ENCODE data around the gene NDUFA5.
"Not testable (repeated sequence)": the region's sequence is repeated elsewhere in the genome, so short reads cannot be mapped to it uniquely, and the experiment has no call there.

NDUFA5 gene

DNA sequence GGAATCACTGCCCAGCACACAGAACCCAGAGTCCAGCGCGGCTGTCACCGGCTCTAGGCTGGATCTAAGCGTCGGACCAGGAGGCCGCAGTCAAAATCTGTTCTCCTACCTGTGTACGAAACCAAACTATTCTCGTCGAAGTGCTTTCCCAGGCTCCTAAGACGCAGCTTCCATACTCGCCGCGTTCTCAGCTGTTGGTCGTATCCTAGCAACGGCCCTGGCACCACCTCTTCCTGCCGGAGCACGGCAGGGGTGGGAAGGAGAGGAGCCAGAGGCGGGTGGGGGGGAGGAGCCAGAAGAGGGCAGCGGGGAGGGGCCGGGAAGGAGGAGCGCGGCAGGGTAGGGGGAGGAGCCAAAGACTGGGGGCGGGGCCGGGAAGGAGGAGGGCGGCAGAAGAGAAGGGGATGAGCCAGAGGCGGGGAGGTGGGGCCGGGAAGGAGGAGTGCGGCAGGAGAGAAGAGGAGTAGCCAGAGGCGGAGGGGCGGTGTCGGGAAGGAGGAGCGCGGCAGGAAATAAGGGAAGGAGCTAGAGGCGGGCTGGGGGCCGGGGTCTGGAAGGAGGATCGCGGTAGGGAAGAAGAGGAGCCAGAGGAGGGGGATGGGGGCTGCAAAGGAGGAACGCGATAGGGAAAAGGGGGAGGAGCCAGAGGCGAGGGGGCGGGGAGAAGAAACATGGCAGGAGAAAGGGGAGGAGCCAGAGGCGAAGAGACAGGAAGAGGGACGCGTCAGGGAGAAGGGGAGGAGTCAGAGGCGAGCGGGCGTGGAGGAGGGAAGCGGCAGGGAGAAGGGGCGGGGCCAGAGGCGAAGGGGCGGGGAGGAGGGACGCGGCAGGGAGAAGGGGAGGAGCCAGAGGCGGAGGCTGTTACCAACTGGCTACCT, 23.0 kb downstream of the NDUFA5 start, which contains the start of gene IQUB:
Gene IQUB (minus strand): TSS at position 213 of the 878 bp plus-strand sequence. CDS start 22,255 bp downstream, outside the sequence.
- Histone ChIP-seq H3K9me3 (no peaks in the 10 kb centered on the region), H3K4me1 (ENCODE audit: control insufficient read depth in 1 of 2, insufficient read depth in 1 of 2, low read depth in 1 of 2, low read length in 1 of 2) (peaks cover 8 to 23% of the 10 kb centered on the region in 2 experiments), H3K27ac (peak within 1 kb of the TSS; percentile 81), H3K36me3 (no peaks in the 10 kb centered on the region), H3K4me3 (ENCODE audit: low read depth in 1 of 2, low read length in 1 of 2) (peak within 1 kb of the TSS; percentile 66 to 76), H3K27me3 (peaks cover 52% of the 10 kb centered on the region)
- TF ChIP-seq, protein P1, sequence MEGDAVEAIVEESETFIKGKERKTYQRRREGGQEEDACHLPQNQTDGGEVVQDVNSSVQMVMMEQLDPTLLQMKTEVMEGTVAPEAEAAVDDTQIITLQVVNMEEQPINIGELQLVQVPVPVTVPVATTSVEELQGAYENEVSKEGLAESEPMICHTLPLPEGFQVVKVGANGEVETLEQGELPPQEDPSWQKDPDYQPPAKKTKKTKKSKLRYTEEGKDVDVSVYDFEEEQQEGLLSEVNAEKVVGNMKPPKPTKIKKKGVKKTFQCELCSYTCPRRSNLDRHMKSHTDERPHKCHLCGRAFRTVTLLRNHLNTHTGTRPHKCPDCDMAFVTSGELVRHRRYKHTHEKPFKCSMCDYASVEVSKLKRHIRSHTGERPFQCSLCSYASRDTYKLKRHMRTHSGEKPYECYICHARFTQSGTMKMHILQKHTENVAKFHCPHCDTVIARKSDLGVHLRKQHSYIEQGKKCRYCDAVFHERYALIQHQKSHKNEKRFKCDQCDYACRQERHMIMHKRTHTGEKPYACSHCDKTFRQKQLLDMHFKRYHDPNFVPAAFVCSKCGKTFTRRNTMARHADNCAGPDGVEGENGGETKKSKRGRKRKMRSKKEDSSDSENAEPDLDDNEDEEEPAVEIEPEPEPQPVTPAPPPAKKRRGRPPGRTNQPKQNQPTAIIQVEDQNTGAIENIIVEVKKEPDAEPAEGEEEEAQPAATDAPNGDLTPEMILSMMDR (IDR thresholded peaks at IDR 0.05): peak; percentile 32

DNA sequence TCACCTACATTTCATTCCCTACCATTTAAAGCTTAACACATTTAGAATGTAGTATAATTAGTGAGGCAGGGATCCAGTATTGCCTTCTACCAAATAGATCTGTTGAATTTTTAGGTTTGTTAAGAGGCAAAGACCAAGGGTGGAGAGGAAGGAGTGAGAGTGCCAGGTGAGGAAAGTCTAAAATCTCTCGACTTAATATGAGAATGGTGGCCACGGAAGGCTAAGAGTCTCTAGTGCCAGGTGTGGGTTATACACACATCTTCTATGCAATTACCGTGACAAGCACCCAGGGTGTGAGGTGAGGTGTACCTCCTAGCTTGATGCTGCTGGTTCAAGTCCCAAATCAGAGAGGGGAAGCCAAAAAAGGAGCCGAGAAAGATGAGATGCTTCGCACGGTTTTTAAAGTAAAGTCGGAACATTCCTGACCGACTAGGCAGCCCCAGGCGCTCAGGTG, 23.7 kb downstream of the NDUFA5 start:
- peak overlapping the region; percentile 81 for H3K27ac ChIP-seq
- H3K4me1 ChIP-seq (ENCODE audit: control insufficient read depth in 1 of 2, insufficient read depth in 1 of 2, low read depth in 1 of 2, low read length in 1 of 2): peaks cover 8 to 23% of the 10 kb centered on the region in 2 experiments

DNA sequence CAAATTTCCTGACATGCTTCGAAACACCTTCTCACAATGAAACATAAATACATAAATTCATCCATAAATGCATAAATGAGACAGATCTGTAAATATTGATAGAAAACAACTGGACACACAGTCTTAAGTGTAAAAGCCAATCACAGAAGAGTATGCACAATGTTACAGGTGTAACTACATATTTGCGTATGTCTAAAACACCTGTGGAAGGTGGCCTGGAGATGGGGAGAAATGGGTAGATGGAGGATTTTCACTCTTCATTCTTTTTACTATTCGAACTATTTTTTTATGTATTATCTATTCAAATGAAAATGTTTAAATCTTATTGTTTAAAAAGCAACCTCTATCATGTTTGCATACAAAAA, 24.1 kb downstream of the NDUFA5 start:
- Histone ChIP-seq H3K36me3 (no peaks in the 10 kb centered on the region), H3K4me3 (ENCODE audit: low read depth in 1 of 2, low read length in 1 of 2) (no peak overlapping the region), H3K27me3 (peaks cover 61% of the 10 kb centered on the region), H3K27ac (no peak overlapping the region), H3K4me1 (ENCODE audit: control insufficient read depth in 1 of 2, insufficient read depth in 1 of 2, low read depth in 1 of 2, low read length in 1 of 2) (peaks cover 8 to 23% of the 10 kb centered on the region in 2 experiments), H3K9me3 (no peaks in the 10 kb centered on the region)
- TF ChIP-seq, protein P1 (IDR thresholded peaks at IDR 0.05): no peak

More for the DNA sequence above, 23.7 kb downstream of the NDUFA5 start:
- Histone ChIP-seq H3K27me3 (peaks cover 56% of the 10 kb centered on the region), H3K9me3 (no peaks in the 10 kb centered on the region), H3K36me3 (no peaks in the 10 kb centered on the region), H3K4me3 (ENCODE audit: low read depth in 1 of 2, low read length in 1 of 2) (peak overlapping the region; percentile 66 to 76)
- TF ChIP-seq, protein P1 (IDR thresholded peaks at IDR 0.05): no peak

DNA sequence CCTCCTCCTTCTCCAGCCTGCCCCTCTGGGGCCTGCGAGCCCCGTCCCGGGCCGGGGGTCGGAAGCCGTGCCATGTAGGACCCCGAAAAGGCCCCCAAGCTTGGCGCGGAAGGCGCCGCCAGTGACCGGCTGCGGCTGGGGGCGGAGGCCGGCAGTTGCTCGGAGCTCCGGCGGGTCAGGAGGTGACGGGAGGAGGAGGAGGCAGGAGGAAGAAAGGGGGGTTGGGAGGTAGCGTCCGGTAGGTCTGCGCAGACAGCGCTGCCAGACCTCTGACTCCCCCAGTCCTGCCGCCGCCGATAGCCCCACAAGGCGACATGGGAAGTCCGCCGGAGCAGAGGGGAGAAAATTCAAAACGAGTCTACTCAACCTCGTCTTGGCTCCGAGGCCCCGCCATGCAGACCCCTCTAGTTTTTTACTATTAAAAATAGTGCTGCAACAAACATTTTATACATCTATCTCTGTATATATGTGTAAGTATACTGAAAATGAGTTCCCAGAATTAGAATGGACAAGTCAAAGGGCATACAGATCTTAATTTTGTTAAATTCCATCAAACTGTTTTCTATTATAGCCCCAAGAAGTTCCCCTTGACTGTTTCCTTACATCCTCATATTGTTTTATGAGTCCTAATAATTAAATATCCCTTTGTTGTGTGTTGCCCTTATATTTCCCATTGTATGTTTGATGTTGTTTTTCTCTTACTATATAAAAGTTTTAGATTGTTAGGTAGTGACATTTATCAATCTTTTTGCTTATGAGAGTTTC, 24.6 kb downstream of the NDUFA5 start:
- H3K27ac ChIP-seq; H3K36me3 ChIP-seq; H3K4me3 ChIP-seq (ENCODE audit: low read depth in 1 of 2, low read length in 1 of 2): not testable (repeated sequence)

DNA sequence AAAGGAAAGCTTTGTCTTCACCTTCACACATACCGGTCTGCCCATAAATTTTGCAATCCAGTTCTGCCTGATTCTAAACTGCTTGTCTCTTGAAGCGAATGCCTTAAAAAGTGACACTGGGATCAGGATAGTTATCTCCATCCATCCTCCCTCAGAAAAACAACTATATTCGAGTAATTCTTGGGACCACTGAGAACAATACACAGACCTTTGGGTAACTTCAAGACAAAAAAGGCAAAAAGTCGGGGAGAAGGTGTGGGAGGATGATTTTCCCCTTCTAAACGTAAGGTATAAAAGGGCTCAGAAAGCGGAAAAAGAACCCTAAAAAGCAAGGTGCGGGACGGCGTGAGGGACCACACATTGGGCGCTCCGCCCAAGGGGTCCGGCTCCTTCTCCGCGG, 25.3 kb downstream of the NDUFA5 start:
- H3K27ac ChIP-seq; H3K9me3 ChIP-seq; H3K4me3 ChIP-seq (ENCODE audit: low read depth in 1 of 2, low read length in 1 of 2); H3K36me3 ChIP-seq: not testable (repeated sequence)
- Histone ChIP-seq H3K27me3 (peaks cover 66% of the 10 kb centered on the region), H3K4me1 (ENCODE audit: control insufficient read depth in 1 of 2, insufficient read depth in 1 of 2, low read depth in 1 of 2, low read length in 1 of 2) (peaks cover 8 to 23% of the 10 kb centered on the region in 2 experiments)

More for the DNA sequence above, 24.6 kb downstream of the NDUFA5 start:
- H3K9me3 ChIP-seq: not testable (repeated sequence)
- Histone ChIP-seq H3K4me1 (ENCODE audit: control insufficient read depth in 1 of 2, insufficient read depth in 1 of 2, low read depth in 1 of 2, low read length in 1 of 2) (peaks cover 8 to 23% of the 10 kb centered on the region in 2 experiments), H3K27me3 (peaks cover 66% of the 10 kb centered on the region)

DNA sequence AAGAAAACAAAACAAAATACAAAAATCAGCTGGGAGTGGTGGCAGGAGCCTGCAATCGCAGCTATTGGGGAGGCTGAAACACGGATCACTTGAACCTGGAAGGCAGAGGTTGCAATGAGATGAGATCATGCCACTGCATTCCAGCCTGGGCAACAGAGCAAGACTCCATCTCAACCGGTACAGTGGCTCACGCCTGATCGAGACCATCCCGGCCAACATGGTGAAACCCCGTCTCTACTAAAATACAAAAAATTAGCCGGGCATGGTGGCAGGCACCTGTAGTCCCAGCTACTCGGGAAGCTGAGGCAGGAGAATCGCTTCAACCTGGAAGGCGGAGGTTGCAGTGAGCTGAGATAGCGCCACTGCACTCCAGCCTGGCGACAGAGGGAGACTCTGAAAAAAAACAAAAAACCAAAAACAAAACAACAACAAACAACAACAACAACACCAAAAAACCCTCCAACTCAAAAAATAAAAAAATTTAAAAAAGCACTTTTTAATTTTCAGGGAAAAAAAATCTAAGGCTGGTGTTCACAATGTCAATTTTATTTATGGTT, 27.5 kb downstream of the NDUFA5 start:
- Histone ChIP-seq H3K4me1 (ENCODE audit: control insufficient read depth in 1 of 2, insufficient read depth in 1 of 2, low read depth in 1 of 2, low read length in 1 of 2) (peaks cover 5 to 17% of the 10 kb centered on the region in 2 experiments), H3K27me3 (peaks cover 66% of the 10 kb centered on the region)
- H3K9me3 ChIP-seq; H3K27ac ChIP-seq; H3K36me3 ChIP-seq; H3K4me3 ChIP-seq (ENCODE audit: low read depth in 1 of 2, low read length in 1 of 2): not testable (repeated sequence)

Data from neutrophil (primary cell).